ENCODE measurements around the gene LAMA3.
"Not testable (repeated sequence)": the region's sequence is repeated elsewhere in the genome, so short reads cannot be mapped to it uniquely, and the experiment has no call there.

LAMA3 gene

DNA sequence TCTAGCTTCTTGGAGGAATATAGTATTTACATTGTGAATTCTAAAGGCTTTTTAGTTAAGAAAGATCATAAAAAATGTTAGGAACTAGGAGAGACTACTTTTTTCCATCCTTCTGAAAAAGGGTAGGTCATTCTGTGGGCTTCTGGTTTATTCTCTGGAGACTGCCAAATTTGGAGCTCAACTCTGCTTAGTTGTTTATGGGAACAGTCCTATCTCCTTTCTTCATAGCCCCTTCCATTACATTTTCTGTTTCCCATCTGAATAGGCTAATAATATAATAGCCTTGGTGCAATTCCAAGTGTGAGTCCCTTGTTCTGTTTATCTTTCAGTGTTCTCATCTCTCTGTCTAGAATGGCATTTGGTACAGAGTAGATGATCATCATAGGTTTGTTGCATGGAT lies 15.6 kb downstream of the LAMA3 start:
- DNase-seq (ENCODE audit: low read depth) = no peak

GRCh38 chr18:23706971-23707640 lies 17.9 kb downstream of the LAMA3 start:
- no peak for DNase-seq (ENCODE audit: low read depth)

- no peak for DNase-seq (ENCODE audit: low read depth)
Observed at GRCh38 chr18:23710068-23710527, 20.8 kb downstream of the LAMA3 start.

DNA sequence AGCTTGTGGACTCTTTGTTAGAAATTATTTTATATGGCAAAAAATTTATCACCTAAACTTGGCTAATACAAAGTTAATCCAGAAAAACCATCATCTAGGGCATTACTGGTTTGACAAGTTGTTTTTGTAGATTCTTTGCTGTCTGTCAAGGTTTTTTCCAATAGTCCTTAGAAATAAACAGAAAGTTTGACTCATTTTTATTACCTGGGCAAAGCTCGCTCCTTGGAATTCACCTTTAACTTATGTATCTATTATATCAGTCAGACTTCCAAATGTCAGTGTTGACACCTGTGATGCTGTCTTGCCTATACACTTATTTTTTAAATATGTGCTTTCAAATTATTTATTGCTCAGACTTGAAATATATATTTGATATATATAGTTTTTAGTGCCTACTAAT lies 21.7 kb downstream of the LAMA3 start:
- DNase-seq (ENCODE audit: low read depth) = no peak

GRCh38 chr18:23711426-23711825 lies 22.2 kb downstream of the LAMA3 start:
- DNase-seq (ENCODE audit: low read depth) = no peak

DNA sequence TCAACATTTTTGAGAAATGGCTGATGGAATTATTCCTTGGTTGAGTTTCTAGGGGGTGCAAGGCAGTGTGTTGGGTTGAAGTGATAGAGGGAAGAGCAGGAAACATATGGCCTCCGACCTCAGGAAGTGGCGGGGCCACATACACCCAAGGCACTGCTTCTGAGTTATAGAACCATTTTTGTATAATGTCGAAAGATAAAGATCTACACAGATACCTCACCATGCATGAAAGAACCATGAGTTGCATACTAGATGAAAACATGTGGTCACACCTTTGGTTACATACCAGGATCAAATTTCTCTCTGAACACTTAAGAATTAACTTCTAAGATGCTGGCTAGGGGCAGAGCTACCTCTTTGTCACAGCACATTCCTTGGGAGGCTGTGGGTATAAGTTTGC lies 23.2 kb downstream of the LAMA3 start:
- DNase-seq (ENCODE audit: low read depth) = no peak

DNA sequence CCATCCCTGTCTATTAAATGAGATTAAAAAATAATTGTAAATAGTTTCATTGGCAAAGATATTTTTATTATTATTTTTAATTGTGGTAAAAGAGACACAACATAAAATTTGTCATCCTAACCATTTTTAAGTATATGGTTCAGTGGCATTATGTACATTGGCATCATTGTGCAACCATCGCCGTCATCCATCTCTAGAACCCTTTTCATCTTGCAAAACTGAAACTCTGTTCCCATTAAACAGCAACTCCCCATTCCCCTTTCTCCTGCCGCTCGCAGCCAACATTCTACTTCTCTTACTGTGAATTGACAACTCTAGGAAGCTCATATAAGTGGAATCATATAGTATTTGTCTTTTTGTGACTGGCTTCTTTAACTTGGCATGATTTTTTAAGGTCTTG lies 25.3 kb downstream of the LAMA3 start:
- no peak for DNase-seq (ENCODE audit: low read depth)

GRCh38 chr18:23716079-23716478 lies 26.8 kb downstream of the LAMA3 start:
- DNase-seq (ENCODE audit: low read depth) = not testable (repeated sequence)

DNA sequence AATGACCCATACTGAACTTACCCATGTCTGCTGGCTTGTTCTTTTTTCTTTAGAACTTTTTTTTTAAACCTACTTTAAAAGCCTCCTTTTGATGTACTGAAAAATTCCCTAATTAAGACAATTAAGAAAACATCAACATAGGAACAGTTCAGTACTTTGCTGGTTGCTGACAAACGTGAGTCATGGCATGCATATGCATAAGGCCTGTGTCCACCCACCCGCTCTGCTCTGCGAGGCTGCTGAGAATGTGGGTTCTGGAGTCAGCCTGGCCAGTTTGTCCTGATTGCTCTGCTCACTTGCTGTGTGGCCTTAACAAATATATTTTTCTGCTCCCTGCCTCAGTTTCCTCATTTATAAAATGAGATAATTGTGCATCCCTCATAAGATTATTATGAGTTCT lies 27.3 kb downstream of the LAMA3 start:
- no peak for DNase-seq (ENCODE audit: low read depth)

DNA sequence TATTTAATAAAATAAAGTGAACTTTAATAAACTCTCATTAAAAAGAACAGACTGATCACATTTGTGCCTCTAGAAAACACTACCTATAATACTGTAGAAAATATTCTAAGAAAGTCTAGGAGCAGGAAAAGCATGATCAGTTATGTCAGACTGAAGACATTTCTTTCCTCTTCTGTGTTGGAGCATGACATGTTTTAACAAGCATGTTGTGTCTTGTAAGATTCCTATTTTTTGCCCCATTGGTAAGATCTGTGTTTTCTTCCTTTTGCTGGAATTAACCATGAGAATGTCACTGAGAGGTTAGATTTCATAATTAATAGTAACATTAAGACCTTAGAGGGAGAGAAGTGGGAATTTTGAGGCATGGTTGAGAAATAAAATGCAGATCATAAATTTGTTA lies 27.7 kb downstream of the LAMA3 start:
- no peak for DNase-seq (ENCODE audit: low read depth)

DNA sequence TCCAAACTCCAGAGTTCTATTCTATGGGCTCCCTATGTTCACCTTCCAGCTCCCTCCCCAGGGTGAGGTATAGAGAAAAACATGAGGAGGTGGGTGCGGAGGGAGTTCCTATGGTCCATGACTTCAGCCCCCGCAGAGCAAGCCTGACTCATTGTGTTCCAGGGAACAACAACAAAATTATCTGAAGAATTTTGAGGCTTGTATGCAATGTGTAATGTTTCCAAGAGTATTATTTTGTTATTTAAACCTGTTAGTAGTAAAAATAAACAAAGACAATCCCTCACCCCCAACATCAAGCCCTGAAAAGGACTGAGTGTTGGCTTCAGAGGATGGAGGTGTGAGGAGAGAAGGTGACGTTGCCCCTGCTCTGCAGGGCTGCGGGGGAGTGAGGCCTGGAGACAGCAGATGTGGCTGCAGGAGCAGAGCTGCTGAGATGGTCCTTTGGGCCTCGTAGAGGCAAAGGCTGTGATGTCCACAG lies 29.0 kb downstream of the LAMA3 start:
- no peak for DNase-seq (ENCODE audit: low read depth)

GRCh38 chr18:23718731-23719130 lies 29.5 kb downstream of the LAMA3 start:
- no peak for DNase-seq (ENCODE audit: low read depth)

DNA sequence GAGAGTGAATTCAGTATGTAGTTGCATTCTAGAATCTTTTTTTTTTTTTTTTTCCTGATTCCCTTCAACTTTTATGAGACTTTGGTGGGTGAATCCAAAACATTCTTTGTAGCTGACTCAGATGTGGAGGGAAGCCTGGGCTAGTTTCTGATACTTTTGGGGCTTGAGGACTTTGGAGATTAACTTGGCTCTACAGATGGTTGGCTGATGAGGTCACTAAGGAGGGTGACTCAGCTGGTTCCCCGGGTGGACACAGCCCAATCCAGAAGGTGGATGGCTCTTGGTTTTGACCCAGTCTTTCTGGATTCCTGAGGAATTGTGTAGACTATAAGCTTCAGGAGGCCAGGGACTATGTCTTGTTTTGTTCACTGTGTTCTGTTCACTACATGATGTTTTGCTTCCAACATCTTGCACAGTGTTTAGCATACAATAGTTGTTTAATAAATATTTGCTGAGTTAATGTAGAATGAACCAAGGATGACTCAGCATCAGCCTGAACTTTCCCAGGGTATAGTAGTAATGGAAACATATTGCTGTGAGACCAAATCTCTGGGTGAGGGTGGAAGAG lies 30.5 kb downstream of the LAMA3 start:
- DNase-seq (ENCODE audit: low read depth) = no peak

- DNase-seq (ENCODE audit: low read depth) = no peak
Observed at GRCh38 chr18:23721696-23722480, 32.6 kb downstream of the LAMA3 start.

DNA sequence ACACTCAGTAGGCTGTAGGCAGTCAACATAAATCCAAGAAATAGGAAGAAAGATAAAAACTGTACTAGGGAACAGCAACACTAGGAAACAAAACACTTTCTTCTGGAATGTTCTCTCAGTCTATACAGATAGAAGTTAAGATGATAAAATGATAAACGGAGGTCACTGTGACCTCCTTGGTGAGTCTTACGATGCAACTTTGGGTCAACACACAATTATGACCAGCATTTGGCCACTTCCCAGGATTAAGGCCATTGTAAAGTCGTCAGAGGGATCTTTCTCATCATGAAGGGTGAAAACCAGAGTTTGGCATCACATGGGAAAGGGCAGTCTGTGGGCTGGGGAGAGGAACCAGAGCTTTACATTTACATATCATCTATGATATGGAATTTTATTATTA lies 33.4 kb downstream of the LAMA3 start:
- no peak for DNase-seq (ENCODE audit: low read depth)

DNA sequence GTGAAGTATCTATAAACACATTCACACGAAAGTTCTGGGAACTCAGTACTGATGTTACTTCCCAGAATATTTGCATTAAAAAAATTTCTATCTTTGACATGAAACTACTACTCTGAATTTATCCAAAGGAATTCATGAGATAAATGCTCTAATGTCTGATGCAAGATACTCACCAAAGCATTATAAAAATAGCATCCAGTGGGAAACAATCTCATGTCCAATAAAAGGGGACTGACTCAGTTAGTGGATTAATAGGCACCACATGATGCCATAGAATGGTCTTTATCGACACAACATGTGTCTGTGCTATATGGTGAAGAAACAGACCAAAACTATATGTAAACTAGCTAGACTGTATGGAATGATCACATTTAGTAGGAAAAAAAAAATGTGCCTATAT lies 33.9 kb downstream of the LAMA3 start:
- no peak for DNase-seq (ENCODE audit: low read depth)

DNA sequence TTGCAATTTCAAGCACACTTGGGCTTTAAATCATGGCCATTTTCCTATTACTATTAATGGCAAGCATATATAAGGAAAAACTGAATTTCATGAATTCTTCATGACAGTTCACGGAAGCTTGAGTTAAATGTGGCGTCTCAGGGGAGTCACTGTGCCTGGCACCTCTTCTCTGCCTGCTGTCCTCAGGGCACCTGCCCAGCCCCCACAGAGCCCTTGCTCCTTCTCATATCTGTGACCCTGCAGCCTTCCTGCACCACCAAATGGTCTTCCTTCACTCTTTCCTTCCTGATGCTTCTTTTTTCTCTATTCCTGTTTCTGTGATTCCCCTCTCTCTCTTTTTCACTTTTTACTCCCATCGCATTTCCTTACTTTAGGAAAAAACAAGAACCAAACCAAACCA lies 35.4 kb downstream of the LAMA3 start:
- DNase-seq (ENCODE audit: low read depth) = no peak

GRCh38 chr18:23725351-23725750 lies 36.1 kb downstream of the LAMA3 start:
- DNase-seq (ENCODE audit: low read depth) = no peak

- DNase-seq (ENCODE audit: low read depth) = no peak
Observed at GRCh38 chr18:23725827-23726661, 36.8 kb downstream of the LAMA3 start.

- no peak for DNase-seq (ENCODE audit: low read depth)
Observed at GRCh38 chr18:23727707-23728493, 38.6 kb downstream of the LAMA3 start.

DNA sequence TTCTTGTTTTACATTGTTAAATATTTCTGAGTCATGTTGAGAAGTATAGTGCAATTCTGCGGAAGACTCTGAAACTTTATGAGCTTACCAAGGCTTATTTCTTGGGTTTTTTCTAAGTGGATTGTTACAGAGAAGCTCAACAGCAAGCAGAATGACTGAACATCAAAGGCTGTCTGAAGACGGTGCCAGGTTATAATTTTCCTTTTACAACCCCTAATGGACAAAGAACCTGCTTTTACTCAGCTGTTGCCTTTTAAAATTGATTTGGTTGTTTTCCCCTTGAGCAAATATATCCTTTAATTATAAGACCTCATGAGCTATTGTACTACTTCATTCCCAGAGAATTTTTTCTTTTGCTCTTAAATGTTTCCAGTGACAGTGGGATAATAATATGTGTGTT lies 41.6 kb downstream of the LAMA3 start:
- no peak for DNase-seq (ENCODE audit: low read depth)

GRCh38 chr18:23731861-23732260 lies 42.6 kb downstream of the LAMA3 start:
- no peak for DNase-seq (ENCODE audit: low read depth)
